Esophagus muscularis mucosa (tissue), 3 donors: ENCODE measurements around the gene NANOS1.

ENCODE experiments used
- CTCF ChIP-seq, 3 experiments: fragments of 200-600 bp in 2 of 3; fragments of 450-650 bp in 1 of 3; sonication (generic) in 2 of 3; IDR thresholded peaks; one replicate each; pipeline ENCODE4 v1.5.1; 2017 to 2019; ENCODE audit warnings: antibody characterized with exemption in 3 of 3, mild to moderate bottlenecking in 2 of 3, moderate library complexity in 1 of 3
- POLR2A ChIP-seq: fragments of 450-650 bp; IDR thresholded peaks from one replicate; pipeline ENCODE4 v1.6.1; 2017; ENCODE audit warnings: antibody characterized with exemption, moderate library complexity, mild to moderate bottlenecking, low read depth
- POLR2AphosphoS5 ChIP-seq, 2 donors: sonication (generic); formaldehyde crosslinking; IDR thresholded peaks; one replicate each; pipeline ENCODE4 v1.6.1; 2017; ENCODE audit warnings: antibody characterized with exemption in 2 of 2

GRCh38 chr10:118997379-118997778 is 32.1 kb upstream of the NANOS1 start:
- TF ChIP-seq POLR2A (no peak), POLR2AphosphoS5 (IDR thresholded peaks at IDR 0.05) (no peak), CTCF (IDR thresholded peaks at IDR 0.05) (no peak)
